HG02571 (cell line): ENCODE data around the gene EDN3.

ENCODE experiments used
- ATAC-seq: cut with Tn5 transposase; IDR thresholded peaks from one replicate; pipeline ENCODE4 v1.9.1; 2021; ENCODE audit warnings: mild to moderate bottlenecking, moderate library complexity; ENCODE audit not compliant: unreplicated experiment

EDN3 gene

DNA sequence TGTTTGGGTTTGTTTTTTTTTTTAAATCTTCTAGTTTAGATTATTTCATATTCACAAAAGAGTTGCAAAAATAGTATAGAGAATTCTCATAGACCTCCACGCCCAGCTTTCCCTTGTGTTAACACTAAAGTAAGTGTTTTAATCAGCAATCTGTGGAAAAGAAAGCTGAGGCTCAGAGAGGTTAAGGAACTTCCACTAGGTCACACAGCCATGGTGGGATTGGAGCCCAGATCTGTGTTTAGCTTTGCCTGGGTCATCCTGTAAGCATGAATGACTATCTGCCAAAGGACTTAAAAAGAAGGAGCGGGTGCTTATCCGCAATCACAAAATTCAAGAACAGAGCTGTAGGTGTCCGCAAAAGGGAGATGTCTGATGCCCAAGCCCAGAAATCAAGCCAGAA lies 60.5 kb downstream of the EDN3 start:
- no peak for ATAC-seq

DNA sequence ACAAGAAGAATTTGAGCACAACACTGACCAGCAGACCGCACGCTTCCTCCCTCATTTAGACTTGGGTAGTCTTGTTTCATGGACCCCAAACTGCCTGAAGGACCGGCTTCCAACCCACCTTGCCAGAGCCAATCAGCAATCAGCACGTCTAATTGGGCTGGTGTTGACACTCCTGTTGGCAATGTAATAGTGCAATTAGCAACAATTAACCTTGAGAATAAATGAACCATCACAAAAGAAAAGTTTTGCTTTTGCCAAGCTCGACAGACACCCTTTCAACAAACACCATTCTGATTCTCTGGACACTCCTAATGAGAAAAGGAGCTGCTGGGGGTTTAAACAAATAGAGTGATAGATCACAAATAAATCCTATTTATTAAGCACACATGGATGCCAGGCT lies 61.0 kb downstream of the EDN3 start:
- ATAC-seq, result no peak

DNA sequence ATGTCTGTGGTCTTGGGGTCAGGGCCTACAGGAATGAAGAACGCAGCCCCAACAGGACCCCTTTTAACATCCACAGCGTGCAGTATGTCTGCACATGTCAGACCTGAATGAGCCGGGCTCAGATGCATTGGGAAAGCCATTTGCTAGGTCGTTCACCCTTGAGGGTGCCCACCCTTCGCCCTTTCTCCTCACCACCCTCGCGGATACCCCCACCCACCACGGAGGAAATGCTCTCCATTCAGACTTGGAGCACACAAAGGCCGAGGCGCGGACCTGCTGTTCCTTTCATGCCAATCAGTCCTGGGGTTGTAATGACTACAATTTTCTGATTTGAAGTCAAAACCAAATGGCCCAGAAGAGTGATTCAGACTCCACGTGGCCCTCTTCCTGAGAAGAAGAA lies 62.7 kb downstream of the EDN3 start:
- no peak for ATAC-seq

DNA sequence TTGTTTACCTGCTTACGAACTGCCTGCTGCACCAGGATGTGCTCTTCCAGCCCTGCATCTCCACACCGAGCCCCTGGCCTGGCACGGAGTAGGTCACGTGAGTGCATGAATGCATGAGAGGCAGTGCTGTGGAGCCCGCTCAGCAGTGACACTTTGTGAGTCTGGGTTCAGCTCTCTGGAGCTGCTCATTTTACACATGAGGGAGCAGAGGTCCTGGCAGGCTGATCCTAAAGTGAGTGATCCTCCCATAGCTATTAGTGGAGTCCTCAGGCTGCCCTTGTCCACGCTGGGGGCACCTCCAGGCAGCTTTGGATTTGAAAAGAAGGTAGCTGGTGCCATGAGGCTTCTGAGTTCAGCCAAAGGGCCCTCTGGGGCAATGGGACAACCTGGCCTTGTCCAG lies 64.2 kb downstream of the EDN3 start:
- ATAC-seq, result no peak

DNA sequence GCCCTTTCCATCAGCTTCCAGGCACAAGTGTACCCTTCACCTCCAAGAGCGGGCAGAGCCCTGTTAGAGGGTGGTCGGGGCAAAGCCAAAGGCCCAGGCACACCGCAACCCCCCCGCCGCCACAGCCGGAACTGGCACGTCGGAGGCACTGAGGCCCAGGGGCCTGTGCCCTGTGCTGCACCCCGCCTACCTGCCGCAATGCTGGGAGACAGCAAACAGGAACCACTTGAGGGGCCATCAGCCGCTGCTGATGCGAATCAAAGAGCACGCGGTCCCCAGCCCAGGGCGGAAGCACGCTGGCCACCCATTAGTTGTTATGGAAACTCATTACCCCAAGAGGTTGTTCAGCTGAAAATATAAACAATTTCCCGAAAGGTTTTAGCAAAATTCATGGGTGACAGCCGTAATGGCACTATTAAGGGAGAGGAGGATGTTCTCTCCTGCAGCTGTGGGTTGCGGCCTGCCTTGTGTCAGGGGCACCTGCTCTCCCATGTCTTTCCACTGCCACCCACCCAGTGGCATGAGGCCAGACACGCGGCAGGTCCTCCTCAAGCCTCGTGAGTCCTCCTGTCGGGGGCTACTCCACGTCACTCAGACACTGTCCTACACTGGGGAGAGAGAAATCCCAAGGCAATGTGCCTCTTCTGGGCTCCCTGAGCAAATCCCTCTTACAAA lies 65.3 kb downstream of the EDN3 start:
- ATAC-seq, result no peak

DNA sequence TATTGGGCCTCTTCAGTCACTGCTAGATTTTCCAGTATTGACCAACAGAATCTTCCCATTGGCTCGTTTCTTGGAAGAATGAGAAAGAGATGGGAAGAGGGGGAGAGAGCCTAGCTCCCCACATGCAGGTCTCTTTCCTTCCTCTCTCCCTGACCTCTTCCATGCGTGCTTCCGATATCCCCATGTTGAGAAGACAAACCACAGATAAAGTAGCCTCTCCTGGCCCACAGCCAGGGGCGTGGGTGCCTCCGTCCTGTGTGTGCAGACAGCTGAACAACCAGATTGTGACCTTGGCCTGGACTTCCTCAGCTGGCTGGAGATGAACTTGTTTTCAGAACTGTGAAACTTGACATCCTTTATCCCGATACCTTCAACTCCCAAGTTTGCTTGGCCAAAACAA lies 71.0 kb downstream of the EDN3 start:
- no peak for ATAC-seq

DNA sequence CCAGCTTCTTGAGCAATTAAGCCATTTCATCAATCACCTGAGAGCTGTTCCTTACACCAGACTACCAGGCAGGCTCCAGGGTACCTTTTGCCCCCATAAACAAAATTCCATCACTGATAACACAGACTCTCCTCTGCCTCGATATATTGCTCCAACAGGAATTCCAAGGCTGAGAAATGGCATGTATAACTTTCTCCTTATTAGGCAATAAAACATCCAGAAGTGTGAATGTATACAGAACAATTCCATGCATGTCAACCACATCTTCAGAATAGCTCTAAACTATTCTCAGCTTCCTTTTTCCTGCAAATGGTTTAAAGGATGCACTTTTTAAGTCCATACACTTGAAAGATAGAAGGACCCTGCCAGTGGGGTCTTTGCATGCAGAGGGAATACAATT lies 73.8 kb downstream of the EDN3 start:
- no peak for ATAC-seq

DNA sequence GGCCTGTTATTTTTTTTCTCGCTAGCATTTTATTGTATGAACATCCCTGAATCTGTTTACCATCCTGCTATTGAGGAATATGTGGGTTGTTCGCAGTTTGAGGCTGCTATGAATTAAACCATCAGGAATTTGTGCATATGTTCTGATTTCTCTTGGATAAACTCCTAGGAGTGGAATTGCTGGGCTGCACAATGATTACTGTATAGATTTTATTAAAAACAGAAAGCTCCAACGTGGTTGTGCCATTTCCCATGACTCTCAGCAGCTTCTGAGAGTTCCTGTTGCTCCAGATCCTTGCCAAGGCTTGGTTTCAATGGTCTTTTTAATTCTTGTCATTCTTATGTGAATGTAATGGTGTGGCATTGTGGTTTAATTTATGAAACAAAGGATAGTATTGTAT lies 75.1 kb downstream of the EDN3 start:
- ATAC-seq, result no peak
